ENCODE results near the gene C19orf67.

The C19orf67 gene

GRCh38 chr19:14081797-14082674, 3.5 kb downstream of the C19orf67 start:
- DNase-seq = no peak

DNA sequence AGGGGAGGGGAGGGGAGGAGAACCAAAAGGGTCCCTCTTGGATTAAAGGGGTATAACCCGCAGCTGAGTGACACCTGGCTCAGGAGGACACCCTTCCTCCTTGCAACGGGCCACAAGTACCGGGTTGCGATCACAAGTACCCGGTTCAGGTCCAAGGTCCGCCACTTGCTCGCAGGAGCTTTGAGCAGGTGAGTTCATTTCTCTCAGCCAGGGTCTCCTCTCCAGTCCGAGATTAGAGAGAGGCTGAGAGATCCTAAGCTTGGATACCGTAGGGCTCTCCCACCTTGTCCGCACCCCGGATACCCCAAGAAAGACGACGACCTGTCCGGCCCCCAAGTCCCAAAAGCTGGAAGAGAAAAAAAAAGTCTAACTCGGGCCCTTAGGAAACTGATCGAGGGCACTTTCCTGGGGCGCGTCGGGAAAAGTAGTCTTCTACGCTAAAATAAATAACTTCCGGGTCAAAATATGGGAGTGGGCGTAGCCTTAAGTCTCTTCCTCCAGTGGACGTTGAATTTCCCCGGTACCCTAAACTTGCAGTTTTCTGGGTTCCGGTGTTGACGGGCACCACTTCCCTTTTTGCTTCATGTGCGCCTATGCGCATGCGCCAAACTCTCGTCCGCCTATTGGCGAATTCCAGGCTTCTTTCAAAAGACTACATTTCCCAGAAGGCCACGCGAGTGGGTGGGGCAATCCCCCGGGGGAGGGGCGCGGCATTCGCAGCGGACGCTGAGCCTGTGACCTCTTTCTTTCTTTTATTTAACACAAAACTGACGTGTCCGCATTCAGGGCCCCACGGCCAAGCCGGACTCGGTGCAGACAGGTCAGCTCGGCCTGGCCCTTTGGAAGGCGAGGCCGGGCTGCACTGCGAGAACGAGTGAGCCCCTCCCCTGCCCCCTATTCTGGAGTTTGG, 4.4 kb downstream of the C19orf67 start:
- DNase-seq = peak; percentile 100

DNA sequence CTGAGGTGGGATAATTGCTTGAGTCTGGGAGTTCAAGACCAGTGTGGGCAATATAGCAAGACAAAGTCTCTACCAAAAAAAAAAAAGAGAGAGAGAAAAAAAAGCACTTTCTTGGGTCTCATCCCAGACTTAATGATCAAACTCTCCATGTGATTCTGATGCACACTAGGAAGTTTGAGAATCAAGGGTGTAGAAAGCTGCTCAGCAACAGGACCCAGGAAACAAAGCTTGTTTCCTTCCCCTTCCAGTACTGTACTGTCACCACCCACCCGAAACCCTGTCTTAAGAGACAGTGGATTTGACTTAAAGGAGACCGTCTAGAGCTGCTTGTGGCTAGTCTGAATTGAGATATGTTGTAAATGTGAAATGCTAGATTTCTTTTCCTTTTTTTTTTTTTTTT, 7.2 kb downstream of the C19orf67 start:
- DNase-seq = peak; percentile 61

DNA sequence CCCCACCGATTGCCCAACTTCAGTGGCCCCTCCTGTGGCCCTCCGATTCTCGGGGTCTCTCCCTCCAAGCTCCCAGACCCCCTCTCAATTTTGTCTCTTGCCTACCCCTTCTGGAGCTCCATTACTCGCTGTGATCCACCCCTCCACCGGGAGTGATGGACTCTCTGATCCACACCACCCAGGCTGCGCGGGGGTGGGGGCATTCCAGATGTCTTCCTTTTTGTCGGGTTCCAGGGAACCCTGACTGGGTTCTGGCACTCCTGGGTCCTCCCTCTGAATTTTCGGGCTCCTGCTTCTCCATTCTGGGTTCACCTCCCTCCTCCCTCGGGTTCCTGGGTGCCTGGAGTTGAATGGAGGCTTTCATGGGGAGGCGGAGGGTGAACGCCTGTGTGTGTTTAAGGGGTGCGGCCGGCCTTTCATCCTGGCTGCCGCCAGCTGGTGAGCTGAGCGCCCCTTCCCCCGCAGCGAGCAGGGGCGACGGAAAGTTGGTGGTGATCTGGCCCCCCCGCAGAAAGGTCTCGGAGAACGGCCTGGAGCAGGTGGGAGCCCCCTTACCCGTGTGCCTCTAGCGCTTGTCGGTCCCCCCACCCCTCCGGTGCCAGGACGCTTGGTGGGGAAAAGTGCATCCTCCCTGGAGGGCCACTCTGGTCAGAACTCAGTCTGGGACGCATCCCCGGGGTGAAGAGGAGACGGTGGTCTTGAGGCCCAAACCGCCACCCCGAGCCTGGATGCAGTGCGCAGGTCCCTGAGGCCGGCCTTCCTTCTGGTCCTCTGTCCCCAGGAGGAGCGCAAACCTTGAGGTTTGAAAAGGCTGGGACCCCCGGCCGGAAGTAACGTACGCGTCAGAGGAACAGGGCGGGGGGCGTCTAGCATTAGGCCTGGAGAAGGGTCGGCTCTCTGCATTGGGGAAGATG, 11.4 kb downstream of the C19orf67 start:
- DNase-seq = no peak

- peak; percentile 58 for DNase-seq
These were observed 12.2 kb downstream of the C19orf67 start for GRCh38 chr19:14073261-14073924.

GRCh38 chr19:14072535-14073260, 12.9 kb downstream of the C19orf67 start, which contains the start of gene MISP3:
TSS of gene MISP3 (plus strand) at chr19:14072786. CDS start at chr19:14073310, 524 bp downstream.
- no peak for DNase-seq

GRCh38 chr19:14070268-14071050, 15.1 kb downstream of the C19orf67 start:
- DNase-seq = no peak

DNA sequence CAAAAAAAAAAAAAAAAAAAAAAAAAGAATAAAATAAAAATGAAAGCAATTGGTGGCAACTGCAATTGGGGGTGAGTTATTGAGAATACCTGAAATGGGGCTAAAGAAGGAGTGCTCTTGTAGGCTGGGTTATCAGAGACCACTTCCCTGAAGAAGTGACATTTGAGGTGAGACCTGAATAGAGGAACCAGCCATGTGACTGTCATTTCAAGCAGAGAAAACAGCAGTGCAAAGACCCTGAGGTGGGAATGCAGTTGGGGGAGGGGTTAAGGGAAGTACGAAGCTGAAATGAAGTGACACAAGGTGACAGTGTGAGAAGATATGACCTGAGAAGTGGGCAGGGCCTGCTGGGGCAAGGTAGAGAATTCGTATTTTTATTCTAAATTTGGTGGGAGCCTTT, 19.4 kb downstream of the C19orf67 start:
- peak; percentile 22 for DNase-seq

DNA sequence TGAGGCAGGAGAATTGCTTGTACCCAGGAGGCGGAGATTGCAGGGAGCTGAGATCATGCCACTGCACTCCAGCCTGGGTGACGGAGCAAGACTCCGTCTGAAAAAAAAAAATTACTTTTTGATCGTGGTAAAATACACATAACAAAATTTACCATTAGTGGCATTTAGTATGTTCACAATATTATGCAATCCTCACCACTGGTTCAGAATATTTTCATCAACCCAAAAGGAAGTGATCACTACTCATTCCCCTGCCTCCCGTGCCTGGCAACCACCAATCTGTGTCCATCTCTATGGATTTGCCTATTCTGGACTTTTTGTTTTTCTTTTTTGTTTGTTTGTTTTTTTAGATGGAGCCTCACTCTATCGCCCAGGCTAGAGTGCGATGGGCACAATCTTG, 22.5 kb downstream of the C19orf67 start:
- DNase-seq = peak; percentile 44

DNA sequence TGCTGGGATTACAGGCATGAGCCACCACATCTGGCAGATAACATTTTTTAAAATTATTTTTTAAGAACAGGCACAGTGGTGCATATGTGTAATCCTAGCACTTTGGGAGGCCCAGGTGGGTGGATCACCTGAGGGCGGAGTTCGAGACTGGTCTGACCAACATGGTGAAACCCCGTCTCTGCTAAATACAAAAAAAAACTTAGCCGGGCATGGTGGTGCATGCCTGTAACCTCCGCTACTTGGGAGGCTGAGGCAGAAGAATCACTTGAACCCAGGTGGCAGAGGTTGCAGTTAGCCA, 23.1 kb downstream of the C19orf67 start:
- no peak for DNase-seq

GRCh38 chr19:14061751-14062557, 23.6 kb downstream of the C19orf67 start, which contains the start of gene PALM3:
TSS of gene PALM3 (minus strand) at chr19:14062076. CDS start at chr19:14061980, 96 bp downstream.
- DNase-seq = no peak

- DNase-seq = no peak
These were observed 24.4 kb downstream of the C19orf67 start for GRCh38 chr19:14061081-14061749.

DNA sequence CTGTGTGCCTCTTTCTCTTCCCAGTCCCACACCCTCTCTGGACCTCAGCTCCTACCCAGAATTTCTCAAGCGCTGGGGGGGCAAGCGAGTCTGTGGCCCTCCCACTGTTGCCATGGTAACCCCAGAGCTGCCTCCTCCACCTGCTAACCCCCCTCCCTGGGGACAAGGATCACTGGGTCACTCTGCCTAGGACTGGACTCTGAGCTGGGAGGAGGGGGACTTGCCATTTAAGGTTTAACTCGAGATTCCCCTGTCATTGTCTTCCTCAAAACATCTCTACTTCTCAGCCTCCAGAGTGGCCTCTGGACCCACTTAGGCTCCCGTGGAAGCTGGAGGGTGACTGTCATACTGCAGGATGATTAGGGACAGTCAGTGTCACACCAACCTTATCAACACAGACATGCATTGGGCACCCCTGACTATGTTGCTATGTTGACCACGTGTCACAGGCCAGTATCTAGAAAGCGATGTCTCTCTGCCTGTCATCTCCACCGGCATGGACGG, 25.9 kb downstream of the C19orf67 start:
- no peak for DNase-seq

DNA sequence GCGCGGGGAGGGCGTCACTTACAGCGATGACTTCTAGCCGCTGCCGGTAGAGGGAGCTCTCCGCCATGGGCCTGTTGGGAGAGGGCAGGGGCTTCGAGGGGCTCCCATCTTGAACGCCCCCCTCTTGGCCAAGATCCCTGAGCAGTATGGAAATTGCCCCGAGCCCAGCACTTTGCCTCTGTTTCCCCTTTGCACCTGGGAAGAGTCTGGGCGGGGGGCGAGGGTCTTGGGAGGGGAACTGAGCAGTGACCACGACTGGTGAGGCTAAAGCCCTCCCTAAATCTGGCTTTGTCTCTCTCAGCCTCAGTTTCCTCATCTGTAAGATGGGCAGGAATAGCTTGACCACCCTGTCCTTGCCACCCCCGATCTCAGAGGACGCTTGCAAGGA, 26.5 kb downstream of the C19orf67 start:
- DNase-seq = no peak

DNA sequence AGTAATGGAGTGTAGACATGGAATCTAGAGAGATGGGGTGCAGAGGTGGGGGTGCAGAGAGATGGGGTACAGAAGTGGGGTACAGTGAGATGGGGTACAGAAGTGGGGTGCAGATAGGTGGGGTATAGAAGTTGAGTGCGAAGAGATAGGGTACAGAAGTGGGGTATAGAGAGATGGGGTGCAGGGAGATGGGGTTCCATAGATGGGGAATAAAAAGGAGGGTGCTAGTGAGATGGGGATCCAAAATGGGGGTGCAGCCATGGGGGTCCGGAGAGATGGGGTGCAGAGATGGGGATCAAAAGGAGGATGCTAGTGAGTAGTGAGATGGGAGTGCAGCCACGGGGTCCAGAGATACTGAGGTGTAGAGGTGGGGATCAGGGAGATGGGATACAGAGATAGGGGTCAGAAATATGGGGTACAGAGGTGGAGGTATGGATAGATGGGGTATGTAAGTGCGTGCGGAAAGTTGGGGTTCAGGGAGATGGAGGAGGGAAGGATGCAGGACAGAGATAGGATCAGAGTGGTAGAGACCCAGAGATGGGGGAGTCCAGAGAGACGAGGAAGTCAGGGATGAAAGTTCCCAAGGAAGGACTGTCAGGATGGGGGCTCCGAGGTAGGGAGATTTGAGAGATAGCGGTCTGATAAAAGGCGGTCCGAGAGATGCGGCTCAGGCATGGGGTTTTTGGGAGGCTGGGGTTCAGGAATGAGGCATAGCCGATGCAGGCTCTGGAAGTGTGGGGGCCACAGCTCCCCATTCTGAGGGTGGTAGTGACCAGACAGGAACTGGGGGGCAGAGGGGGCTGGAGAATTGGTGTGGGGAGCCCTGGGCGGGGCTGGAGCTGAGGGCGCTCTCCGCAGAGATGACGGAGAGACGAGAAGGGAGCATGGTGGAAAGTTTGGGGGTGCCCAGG, 27.1 kb downstream of the C19orf67 start:
- DNase-seq = no peak

- no peak for DNase-seq
These were observed 28.7 kb downstream of the C19orf67 start for GRCh38 chr19:14056741-14057356.

DNA sequence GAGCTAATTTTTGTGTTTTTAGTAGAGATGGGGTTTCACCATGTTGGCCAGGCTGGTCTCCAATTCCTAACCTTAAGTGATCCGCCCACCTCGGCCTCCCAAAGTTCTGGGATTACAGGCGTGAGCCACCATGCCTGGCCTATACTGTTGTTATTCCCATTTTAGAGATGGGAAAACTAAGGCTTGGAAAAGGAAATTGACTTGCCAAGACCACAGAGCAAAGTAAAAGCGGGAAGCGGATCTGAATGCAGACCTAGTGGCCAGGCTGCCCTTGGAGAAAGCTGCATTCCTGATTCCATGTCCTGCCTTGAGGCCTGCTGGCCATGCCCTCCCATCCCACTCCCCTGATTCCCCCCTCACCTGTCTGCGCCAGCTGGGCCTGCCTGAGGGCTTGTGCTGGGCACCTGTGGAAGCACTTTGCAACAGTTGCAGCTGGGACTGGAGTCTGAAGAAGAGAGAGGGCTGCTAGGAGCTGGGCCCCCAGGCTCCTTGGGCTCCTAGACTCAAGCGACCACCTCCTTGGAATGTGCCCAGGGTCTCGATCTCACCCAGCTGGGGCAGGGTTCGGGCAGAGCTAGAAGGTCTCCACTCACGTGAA, 29.4 kb downstream of the C19orf67 start:
- DNase-seq = no peak

Measured in MV-4-11 (cell line).